GM18858 (cell line): Measurements from ENCODE around the gene TMEM129.

ENCODE experiments used
- ATAC-seq: cut with Tn5 transposase; IDR thresholded peaks from one replicate; pipeline ENCODE4 v1.9.1; 2021; ENCODE audit not compliant: unreplicated experiment

TMEM129 gene

GRCh38 chr4:1758306-1759121 is 37.4 kb upstream of the TMEM129 start:
- ATAC-seq, result no peak

- ATAC-seq, result no peak
These were observed 36.7 kb upstream of the TMEM129 start for GRCh38 chr4:1757836-1758235.

- ATAC-seq, result no peak
These were observed 36.0 kb upstream of the TMEM129 start for GRCh38 chr4:1756893-1757779.

GRCh38 chr4:1756079-1756478 is 35.0 kb upstream of the TMEM129 start:
- ATAC-seq, result no peak

- no peak for ATAC-seq
These were observed 34.2 kb upstream of the TMEM129 start for GRCh38 chr4:1755297-1755696.

GRCh38 chr4:1754336-1754735 is 33.2 kb upstream of the TMEM129 start:
- ATAC-seq, result no peak

- ATAC-seq, result no peak
These were observed 32.7 kb upstream of the TMEM129 start for GRCh38 chr4:1753697-1754311.

- no peak for ATAC-seq
These were observed 32.2 kb upstream of the TMEM129 start for GRCh38 chr4:1753294-1753696.

GRCh38 chr4:1752284-1753041 is 31.3 kb upstream of the TMEM129 start:
- no peak for ATAC-seq

GRCh38 chr4:1751919-1752283 is 30.8 kb upstream of the TMEM129 start:
- ATAC-seq, result no peak

- no peak for ATAC-seq
These were observed 30.2 kb upstream of the TMEM129 start for GRCh38 chr4:1751155-1751918.

- no peak for ATAC-seq
These were observed 29.4 kb upstream of the TMEM129 start for GRCh38 chr4:1750381-1751154.

- no peak for ATAC-seq
These were observed 28.7 kb upstream of the TMEM129 start for GRCh38 chr4:1749826-1750225.

- ATAC-seq, result no peak
These were observed 28.2 kb upstream of the TMEM129 start for GRCh38 chr4:1749370-1749769.

GRCh38 chr4:1748465-1748995 is 27.4 kb upstream of the TMEM129 start:
- no peak for ATAC-seq

GRCh38 chr4:1747603-1747967 is 26.5 kb upstream of the TMEM129 start:
- ATAC-seq, result no peak

GRCh38 chr4:1746919-1747602 is 25.9 kb upstream of the TMEM129 start:
- ATAC-seq, result no peak

- ATAC-seq, result no peak
These were observed 25.2 kb upstream of the TMEM129 start for GRCh38 chr4:1746265-1746691.

- ATAC-seq, result no peak
These were observed 24.6 kb upstream of the TMEM129 start for GRCh38 chr4:1745697-1746096.
